Adipose tissue (tissue), 3 donors: ENCODE results near the gene FAM234A. TPM values are rescaled to one million over a fixed set of nuclear protein-coding genes. Genes with fewer than 3 reads are reported as not detected.

Source experiments
- H3K27ac ChIP-seq: one replicate; pipeline ENCODE4 v1.5.1; 2013; ENCODE audit warnings: low read depth, low read length
- WGBS, 3 donors: extraction: QIAGEN DNeasy Blood & Tissue Kit; methylation state at CpG; one replicate each; pipeline ENCODE4 v1.1.7; 2013; 5-methylcytosine and 5-hydroxymethylcytosine counted together
- polyA plus RNA-seq, 3 donors: library from polyadenylated mRNA; stranded (reverse); fragments of 200-250 nt; gene quantifications; one replicate each; pipeline ENCODE4 v1.2.3, GENCODE V29; 2013
- donor health status: healthy with polysubstance abuse.
- donor health status: Bipolar disorder and iron deficiency.
- donor health status: healthy.

FAM234A gene
- polyA plus RNA-seq, 3 donors = 41.5 to 108 (median 59.5) TPM

DNA sequence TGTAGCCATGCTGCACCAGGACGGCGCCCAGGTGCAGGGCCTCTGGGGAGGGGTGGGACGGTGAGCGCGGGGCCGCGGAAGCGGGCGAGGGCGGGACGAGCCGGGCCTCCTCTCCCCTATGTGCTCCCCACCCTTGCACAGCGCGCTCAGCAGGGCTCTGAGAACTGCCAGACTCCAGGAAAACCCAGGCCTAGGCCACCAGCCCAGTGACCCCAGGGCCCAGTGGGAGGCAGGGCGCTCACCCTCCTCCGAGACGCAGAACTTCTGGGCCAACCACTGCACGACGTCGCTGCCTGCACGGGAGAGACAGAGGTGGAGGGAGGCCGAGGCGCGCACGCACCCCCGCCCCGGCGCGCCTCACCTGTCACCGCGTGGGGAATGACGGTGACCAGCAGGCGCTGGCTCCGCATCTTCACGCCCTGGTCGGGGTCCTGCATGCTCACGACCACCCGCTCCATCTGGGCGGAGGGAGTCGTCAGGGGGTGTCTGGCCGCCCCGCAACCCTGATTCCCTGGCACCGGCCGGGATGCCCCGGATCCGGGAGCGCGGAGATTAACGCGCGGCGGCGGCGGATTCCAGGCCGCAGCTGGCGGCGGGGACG is 40.5 kb downstream of the FAM234A start:
- H3K27ac ChIP-seq = no peak overlapping the region
- WGBS, 3 donors = 2 to 4% (median 3%) methylated on average over 31 to 58 of the region's 58 CpGs

DNA sequence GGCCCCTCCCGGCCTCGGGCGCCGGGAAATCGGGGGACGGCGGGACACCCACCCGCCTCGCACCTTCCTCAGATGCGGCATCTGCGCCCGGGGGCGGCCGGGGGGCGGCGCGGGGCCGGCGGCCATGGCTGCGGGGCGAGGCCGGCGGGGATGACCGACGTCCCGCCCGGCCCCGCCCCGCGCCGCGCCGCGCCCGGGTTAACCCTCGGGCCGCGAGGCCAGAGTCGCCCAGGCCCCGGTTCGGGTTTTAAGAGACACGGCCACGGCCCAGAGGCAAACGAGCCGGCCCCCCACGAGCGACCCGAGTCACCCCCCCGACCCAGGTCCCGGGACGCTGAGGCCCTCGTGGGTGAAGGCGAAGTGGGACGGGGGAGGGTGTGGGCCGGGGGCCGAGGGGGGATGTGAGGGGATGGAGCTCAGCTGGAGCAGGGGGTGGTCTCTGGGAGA is 41.2 kb downstream of the FAM234A start, which contains the start of gene RGS11:
RGS11 (minus strand) TSS at position 159 of the 447 bp plus-strand sequence; CDS start at position 126, 33 bp downstream.
- WGBS, 3 donors = 2 to 6% (median 4%) methylated on average over 34 to 56 of the region's 56 CpGs
- no peak within 1 kb of the TSS for H3K27ac ChIP-seq

DNA sequence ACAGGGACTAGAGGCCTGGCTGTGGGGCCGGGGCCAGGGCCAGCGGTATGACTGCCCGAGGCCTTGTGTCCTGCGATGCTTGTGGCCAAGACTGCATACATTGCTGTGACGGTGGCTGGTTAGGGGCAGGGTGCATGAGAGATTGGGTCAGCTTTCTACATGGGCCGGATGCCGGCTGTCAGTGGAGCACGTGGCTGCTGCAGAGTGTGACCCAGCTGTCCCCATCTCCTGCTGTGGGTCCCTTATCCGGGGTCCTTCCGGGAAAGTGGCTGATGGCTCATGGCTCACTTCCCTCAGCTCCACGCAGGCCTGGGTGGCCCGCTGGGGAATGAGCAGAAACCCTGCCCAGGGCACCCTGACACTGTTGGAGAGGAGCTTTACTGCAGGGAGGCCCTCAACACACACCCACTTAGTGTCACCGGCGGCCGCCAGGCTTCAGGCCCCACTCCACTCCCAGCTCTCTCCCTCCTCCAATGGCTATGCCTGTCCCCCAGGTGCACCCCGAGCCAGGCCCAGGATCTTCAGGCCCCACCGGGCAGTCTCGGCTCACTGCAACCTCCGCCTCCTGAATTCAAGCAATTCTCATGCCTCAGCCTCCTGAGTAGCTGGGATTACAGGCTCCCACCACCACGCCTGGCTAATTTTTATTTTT is 41.9 kb downstream of the FAM234A start:
- H3K27ac ChIP-seq = no peak overlapping the region

DNA sequence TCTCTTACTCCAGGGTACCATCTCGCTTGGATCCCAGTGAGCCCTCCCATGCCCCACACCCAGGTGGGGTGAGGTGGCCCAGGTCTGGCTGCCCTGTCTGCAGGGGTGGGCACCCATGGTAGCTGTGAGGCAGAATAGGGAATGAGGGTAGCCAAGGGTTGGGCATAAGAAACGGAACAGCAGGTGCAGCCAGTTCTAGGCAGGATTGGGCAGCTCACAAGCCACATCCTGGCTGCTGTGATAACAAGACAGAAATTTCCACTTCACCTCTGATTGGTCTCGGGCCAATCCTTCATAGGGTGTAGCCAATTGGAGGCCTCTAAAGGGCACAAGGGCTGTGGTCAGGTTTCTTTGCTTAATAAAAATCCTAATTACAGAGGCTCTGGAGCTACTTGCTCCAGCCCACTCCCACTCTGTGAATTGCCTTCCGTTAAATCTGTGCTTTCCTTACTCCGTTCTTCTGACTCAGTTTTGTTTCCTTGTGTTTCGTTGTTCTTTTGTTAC is 44.3 kb downstream of the FAM234A start:
- H3K27ac ChIP-seq = no peak overlapping the region
- WGBS, 3 donors = 29 to 54% (median 45%) methylated on average over 6 of the region's 6 CpGs

More for the DNA sequence above, 41.9 kb downstream of the FAM234A start:
- WGBS, 3 donors = 61 to 83% (median 77%) methylated on average over 20 of the region's 20 CpGs

DNA sequence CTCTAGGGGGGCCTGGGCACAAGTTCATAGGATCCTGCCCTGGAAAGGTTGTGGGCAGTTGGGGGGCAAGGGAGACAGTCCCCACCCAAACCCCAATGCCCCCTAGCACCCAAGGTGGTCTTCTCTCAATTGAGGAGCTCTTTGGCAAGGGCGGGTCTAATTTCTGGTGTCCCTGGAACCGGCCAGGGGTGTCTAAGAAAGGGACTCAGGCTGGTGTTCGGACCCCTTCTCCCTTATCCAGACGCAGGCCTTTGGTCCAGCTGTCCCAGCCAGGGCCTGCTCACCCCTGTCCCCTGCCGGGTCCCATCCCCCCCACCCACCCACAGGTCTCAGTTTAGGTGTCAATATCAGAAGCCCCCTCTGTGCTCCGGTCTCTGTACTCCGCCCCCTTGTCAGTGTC is 44.9 kb downstream of the FAM234A start:
- H3K27ac ChIP-seq = no peak overlapping the region
- WGBS, 3 donors = 32 to 82% (median 75%) methylated on average over 7 of the region's 7 CpGs

DNA sequence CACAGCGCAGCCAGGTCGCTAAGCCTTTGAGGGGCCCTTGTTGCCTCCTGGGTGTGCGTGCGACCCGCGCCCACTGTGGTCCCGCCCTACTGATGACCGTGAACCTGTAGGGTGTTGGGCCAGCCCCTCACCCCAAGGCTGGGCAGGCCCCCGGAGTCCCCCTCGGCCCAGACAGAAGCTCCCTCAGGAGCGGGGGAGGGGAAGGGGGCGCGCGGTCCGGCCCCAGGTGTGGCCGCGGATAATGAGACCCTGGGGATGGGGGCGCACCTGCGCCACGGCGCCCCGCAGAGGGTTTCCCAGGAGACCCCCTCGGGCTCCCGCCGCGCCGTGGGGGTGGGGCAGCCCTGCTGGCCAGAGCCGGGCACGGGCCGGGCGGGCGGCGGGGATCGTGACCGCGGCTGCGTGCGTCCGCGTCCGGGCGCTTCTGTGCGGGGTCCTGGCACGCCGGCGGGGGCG is 45.4 kb downstream of the FAM234A start:
- no peak overlapping the region for H3K27ac ChIP-seq
- WGBS, 3 donors = 3 to 8% (median 7%) methylated on average over 41 to 47 of the region's 47 CpGs

DNA sequence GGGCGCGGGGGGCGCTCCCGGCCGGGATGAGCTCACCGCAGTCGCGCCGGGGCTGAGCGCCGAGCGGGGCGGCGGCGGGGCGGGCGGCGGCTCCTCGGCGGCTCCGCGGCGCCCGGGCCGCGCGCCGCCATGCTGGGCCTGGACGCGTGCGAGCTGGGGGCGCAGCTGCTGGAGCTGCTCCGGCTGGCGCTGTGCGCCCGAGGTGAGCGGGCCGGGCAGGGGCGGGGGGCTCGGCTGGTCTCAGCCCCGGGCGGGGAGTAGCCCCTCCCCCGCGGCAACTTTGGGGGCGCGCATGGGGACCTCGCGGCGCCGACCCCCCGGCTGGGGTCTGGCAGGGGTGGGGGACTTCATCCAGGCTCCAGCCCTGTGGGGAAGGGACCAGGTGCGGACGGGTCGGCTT is 45.9 kb downstream of the FAM234A start, which contains the start of gene ARHGDIG:
ARHGDIG (plus strand) TSS at position 40 of the 400 bp plus-strand sequence; CDS start at position 130, 90 bp downstream.
- no peak within 1 kb of the TSS for H3K27ac ChIP-seq

DNA sequence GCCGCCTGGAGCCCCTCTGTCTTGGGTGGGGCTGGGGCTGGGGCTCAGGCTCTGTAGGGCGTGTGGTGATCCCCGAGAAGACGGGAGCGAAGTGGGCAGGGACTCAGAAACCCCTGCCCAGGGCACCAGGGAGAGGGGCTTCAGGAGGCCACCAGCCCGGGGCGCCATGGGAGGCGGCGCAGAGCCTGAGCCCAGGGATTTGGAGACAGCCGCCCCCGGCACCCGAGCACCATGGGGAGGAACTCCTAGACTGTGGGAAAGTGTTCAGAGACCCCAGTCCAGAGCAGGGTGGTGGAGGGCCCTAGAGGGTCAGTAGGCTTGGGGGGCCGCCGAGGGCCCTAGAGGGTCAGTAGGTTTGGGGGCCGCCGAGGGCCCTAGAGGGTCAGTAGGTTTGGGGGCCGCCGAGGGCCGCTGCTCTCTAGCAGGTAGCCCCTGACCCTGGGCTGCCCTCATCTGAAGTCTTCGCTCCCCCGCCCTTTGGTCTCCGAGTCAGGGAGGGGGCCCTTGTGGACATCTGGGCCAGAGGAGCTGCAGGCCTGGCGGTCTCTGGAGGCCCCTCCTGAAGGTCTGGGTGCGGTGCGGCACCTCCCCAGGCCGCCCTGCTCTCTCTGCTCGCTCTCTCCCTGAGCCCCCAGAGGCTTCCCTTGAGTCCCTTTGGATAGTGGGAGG is 46.5 kb downstream of the FAM234A start:
- H3K27ac ChIP-seq = no peak overlapping the region
- 24 to 45% (median 38%) methylated on average over 23 to 27 of the region's 27 CpGs for WGBS, 3 donors

More for the DNA sequence above, 45.9 kb downstream of the FAM234A start, which contains the start of gene ARHGDIG:
- 0 to 2% (median 2%) methylated on average over 7 to 54 of the region's 54 CpGs for WGBS, 3 donors

DNA sequence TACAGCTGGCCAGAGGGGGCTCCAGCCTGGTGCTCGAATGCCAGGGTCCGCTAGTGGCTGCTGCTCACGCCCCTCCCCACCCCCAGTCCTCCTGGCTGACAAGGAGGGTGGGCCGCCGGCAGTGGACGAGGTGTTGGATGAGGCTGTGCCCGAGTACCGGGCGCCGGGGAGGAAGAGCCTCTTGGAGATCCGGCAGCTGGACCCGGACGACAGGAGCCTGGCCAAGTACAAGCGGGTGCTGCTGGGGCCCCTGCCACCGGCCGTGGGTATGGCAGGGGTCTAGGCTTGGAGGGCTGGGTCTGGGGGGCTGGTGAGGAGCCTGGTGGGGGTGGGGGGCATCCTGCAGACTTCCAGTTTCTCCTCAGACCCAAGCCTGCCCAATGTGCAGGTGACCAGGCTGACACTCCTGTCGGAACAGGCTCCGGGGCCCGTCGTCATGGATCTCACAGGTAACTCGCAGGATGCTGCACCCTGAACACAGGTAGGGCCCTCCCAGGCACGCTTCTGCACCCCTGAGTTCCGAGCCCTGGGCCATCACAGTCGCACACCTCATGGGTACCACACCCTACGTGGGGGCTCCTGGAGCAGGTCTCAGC is 47.1 kb downstream of the FAM234A start:
- WGBS, 3 donors = 26 to 62% (median 44%) methylated on average over 23 to 25 of the region's 25 CpGs
- no peak overlapping the region for H3K27ac ChIP-seq

DNA sequence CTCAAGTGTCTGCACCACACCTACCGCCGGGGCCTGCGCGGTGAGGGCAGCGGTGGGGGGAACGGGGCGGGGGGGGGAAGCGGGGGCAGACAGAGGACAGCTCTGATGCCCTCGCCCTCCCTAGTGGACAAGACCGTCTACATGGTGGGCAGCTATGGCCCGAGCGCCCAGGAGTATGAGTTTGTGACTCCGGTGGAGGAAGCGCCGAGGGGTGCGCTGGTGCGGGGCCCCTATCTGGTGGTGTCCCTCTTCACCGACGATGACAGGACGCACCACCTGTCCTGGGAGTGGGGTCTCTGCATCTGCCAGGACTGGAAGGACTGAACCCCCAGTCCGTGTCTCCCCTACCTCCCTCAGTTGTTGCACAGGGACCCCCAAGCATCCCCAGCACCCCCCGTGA is 47.9 kb downstream of the FAM234A start:
- 66 to 85% (median 84%) methylated on average over 17 to 22 of the region's 22 CpGs for WGBS, 3 donors
- no peak overlapping the region for H3K27ac ChIP-seq

DNA sequence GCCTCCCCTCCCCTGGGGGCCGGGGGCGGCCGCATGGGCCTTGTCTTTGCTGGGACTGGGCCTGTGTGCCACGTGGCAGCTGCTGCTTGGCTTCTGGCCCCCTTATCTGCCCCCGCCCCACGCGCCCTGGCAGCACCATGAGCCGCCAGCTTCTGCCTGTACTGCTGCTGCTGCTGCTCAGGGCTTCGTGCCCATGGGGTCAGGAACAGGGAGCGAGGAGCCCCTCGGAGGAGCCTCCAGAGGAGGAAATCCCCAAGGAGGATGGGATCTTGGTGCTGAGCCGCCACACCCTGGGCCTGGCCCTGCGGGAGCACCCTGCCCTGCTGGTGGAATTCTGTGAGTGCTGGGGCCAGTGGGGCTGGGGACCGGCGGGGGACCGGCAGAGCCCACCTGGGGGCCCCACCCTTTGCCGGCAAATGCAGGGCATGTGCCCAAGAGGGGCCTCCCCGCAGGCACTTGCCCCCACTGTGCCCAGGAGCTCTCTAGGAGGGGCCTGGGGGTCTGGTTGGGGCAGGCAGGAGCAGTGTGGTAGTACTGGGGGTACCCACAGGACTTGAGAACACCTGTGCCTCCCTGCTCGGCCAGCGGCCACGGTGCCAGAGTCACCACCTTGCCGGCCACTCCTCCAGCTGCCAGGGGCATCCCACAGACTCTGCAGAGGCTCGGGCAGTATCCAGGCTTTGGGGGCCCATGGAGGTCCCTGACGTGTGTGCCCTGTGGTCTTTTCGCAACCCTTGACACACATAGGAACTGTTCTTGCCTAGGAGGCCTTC is 48.6 kb downstream of the FAM234A start, which contains the start of gene PDIA2:
PDIA2 (plus strand) TSS at position 132 of the 773 bp plus-strand sequence; CDS start at position 138, 6 bp downstream.
- no peak within 1 kb of the TSS for H3K27ac ChIP-seq

DNA sequence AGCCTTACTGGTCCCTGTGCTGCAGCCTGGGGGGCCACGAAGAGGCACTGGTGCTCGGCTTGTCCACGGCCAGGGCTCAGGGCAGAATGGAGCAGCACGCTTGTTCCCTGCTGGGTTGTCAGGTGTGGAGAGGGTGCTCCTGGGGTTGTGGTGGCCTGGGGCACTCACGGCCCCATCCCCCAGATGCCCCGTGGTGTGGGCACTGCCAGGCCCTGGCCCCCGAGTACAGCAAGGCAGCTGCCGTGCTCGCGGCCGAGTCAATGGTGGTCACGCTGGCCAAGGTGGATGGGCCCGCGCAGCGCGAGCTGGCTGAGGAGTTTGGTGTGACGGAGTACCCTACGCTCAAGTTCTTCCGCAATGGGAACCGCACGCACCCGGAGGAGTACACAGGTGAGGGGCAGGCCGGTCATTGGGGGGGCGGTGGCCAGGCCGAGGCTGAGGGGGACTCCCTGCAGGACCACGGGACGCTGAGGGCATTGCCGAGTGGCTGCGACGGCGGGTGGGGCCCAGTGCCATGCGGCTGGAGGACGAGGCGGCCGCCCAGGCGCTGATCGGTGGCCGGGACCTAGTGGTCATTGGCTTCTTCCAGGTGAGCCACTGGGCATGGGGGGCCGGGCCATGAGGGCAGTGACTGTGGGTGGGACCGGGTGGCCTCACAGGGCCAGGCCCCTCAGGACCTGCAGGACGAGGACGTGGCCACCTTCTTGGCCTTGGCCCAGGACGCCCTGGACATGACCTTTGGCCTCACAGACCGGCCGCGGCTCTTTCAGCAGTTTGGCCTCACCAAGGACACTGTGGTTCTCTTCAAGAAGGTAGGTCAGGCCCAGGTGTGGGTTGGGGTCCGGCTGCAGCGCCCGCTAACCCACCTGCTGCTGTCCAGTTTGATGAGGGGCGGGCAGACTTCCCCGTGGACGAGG is 49.8 kb downstream of the FAM234A start:
- no peak overlapping the region for H3K27ac ChIP-seq
- WGBS, 3 donors = 44 to 92% (median 91%) methylated on average over 52 of the region's 52 CpGs

More for the DNA sequence above, 48.6 kb downstream of the FAM234A start, which contains the start of gene PDIA2:
- 41 to 66% (median 65%) methylated on average over 25 of the region's 25 CpGs for WGBS, 3 donors

DNA sequence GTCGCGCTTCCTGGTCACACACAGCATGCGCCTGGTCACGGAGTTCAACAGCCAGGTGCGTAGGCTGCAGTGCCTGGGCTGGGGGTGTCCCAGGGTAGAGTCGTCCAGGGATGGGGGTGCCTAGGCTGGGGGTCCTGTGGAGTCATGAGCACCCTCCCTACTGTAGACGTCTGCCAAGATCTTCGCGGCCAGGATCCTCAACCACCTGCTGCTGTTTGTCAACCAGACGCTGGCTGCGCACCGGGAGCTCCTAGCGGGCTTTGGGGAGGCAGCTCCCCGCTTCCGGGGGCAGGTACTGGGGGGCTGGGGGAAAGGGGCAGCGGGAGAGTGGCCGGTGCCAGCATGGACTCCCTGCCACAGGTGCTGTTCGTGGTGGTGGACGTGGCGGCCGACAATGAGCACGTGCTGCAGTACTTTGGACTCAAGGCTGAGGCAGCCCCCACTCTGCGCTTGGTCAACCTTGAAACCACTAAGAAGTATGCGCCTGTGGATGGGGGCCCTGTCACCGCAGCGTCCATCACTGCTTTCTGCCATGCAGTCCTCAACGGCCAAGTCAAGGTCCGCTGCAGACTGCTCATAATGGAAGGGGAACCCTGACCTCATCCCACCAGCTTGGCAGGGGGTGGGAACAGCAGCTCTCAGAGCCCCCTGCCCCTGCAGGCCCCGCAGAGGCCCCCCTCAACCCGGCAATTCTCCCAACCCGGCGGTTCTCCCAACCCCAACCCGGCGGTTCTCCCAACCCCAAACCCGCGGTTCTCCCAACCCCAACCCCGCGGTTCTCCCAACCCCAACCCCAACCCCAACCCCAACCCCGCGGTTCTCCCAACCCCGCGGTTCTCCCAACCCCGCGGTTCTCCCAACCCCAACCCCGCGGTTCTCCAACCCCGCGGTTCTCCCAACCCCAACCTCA is 50.8 kb downstream of the FAM234A start:
- no peak overlapping the region for H3K27ac ChIP-seq
- 56 to 95% (median 94%) methylated on average over 34 to 48 of the region's 48 CpGs for WGBS, 3 donors

DNA sequence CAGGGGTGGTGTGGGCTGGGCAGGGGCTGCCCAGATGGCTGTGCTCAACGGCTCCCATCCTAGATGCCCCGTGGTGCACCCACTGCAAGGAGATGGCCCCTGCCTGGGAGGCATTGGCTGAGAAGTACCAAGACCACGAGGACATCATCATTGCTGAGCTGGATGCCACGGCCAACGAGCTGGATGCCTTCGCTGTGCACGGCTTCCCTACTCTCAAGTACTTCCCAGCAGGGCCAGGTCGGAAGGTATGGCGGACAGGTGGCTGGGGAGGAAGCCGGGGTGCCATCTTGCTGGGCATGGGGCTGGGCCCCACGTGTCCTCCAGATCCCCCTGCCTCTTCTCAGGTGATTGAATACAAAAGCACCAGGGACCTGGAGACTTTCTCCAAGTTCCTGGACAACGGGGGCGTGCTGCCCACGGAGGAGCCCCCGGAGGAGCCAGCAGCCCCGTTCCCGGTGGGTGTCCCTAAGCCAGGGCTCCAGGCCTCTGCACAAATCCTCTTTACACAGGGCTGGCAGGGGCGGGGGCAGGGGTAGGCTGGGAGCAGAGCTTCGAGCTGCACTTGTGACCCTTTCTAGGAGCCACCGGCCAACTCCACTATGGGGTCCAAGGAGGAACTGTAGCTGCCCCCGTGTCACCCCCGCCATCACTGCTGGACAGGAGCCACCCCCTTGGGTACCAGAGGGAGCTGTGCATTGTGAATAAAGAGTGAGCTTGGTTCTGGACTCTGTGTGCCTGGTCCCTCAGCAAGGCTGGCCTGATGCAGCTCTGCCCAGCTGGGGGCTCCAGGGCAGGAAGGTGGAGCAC is 52.1 kb downstream of the FAM234A start:
- 73 to 95% (median 91%) methylated on average over 20 to 22 of the region's 22 CpGs for WGBS, 3 donors

DNA sequence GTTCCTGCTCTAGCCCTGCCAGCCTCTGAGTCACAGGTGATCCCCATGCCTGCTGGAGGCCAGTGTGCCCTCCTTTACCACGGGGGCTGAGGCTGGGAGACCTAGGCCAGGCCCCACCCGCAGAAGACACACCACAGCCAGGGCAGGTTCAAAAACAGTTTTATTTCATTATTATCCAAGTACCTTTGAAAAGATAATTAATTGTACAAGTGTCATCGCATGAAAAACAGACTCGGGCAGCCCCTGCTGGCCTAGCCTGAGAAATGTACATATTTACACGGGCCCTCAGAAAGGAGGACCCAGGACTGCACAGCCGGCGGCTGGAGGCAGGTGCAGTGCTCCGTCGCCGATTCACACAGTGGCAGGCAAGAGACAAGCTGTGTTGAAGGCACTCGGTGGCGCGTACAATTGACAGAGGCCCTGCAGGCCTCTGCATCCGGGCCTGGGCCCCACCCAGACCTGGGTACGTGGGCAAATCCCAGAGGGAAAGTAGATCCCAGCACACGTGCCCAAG is 52.7 kb downstream of the FAM234A start:
- no peak overlapping the region for H3K27ac ChIP-seq
- 48 to 87% (median 84%) methylated on average over 16 of the region's 16 CpGs for WGBS, 3 donors

More for the DNA sequence above, 52.1 kb downstream of the FAM234A start:
- no peak overlapping the region for H3K27ac ChIP-seq
